Measurements from ENCODE around the gene GRWD1. TPM values are rescaled to one million over a fixed set of nuclear protein-coding genes. Genes with fewer than 3 reads are reported as not detected.

The GRWD1 gene
- total and polyA plus RNA-seq, 10 of the 15 experiments (the other 5 are each of a cell fraction or from before 2014, with no cell fraction given) = 1.4 to 103 (median 30.7) TPM

GRCh38 chr19:48415806-48416221, 30.0 kb upstream of the GRWD1 start:
- BruUV-seq (replicated peaks) = no TSS peak
- no peaks in the 10 kb centered on the region for H4K20me1 ChIP-seq (ENCODE audit: control insufficient read depth, insufficient read depth)
- no peak overlapping the region for H3K4me3 ChIP-seq
- no peaks in the 10 kb centered on the region for H3K36me3 ChIP-seq (ENCODE audit: control insufficient read depth in 2 of 2, insufficient read depth in 2 of 2, low read length in 1 of 2)
- CTCF ChIA-PET = interaction anchor here (1.0 kb wide), 1 partner anchor 24 kb away, joined by 3 read pairs; the partner anchor contains the start of gene KDELR1
- SMC1A ChIA-PET (ENCODE audit: uncharacterized antibody, unreplicated experiment) = interaction anchor here (1.0 kb wide), 1 partner anchor 8 kb away, joined by 3 read pairs; no protein-coding TSS in a partner anchor
- FAIRE-seq = no peak
- intact Hi-C loops (cut with micrococcal nuclease; ENCODE audit: unreplicated experiment) (no loop called here), in situ Hi-C loops (cut with MboI) (no loop called here)
- POLR2A ChIA-PET = interaction anchor here (0.6 to 1.3 kb wide), 2 partner anchors 29 to 53 kb away, joined by 4 to 6 read pairs; no protein-coding TSS in a partner anchor
- no peak overlapping the region for H2AFZ ChIP-seq (ENCODE audit: control insufficient read depth, low read depth, low read length)
- H3K79me2 ChIP-seq (ENCODE audit: control insufficient read depth, insufficient read depth, low read length) = no peaks in the 10 kb centered on the region
- H3K9me3 ChIP-seq (replicated peaks; ENCODE audit: control insufficient read depth, insufficient read depth, low read length) = no peaks in the 10 kb centered on the region
- 55% methylated on average over 30 of the region's 30 CpGs for WGBS (ENCODE audit: insufficient coverage, insufficient replicate concordance, low lambda C conversion rate, missing lambda C conversion rate)
- no peaks in the 10 kb centered on the region; a peak in 1 of 4 replicates for H3K27me3 ChIP-seq (replicated peaks in 1 of 2; ENCODE audit: control insufficient read depth in 2 of 2, insufficient read depth in 2 of 2, low read length in 1 of 2)
- RAD21 ChIA-PET (ENCODE audit: unreplicated experiment) = no interaction called here
- TF ChIP-seq LARP7 (IDR thresholded peaks at IDR 0.05) (no peak), CHD4 (IDR thresholded peaks at IDR 0.05) (no peak), ZNF622 (IDR thresholded peaks at IDR 0.05) (no peak), SRF (IDR thresholded peaks at IDR 0.05; ENCODE audit: low read depth in 2 of 2, low read length in 2 of 2) (no peak)
- H3K9ac ChIP-seq (ENCODE audit: control insufficient read depth, insufficient read depth, low read length) = no peak overlapping the region
- H3K4me2 ChIP-seq (ENCODE audit: control insufficient read depth, insufficient read depth) = peak overlapping the region; percentile 7; the same call in 1 of the 2 replicates
- no peak overlapping the region for H3K27ac ChIP-seq (ENCODE audit: control insufficient read depth, insufficient read depth)
- peaks cover 8% of the 10 kb centered on the region for H3K4me1 ChIP-seq (ENCODE audit: control insufficient read depth, insufficient read depth, low read length)
- no peak for ATAC-seq
- DNase-seq (ENCODE audit: low read depth, low spot score) = no peak

- peaks cover 8% of the 10 kb centered on the region for H3K4me1 ChIP-seq (ENCODE audit: control insufficient read depth, insufficient read depth, low read length)
- no peak overlapping the region for H3K4me3 ChIP-seq
- no peak for ATAC-seq
- H4K20me1 ChIP-seq (ENCODE audit: control insufficient read depth, insufficient read depth) = no peaks in the 10 kb centered on the region
- H3K9me3 ChIP-seq (replicated peaks; ENCODE audit: control insufficient read depth, insufficient read depth, low read length) = no peaks in the 10 kb centered on the region
- H3K9ac ChIP-seq (ENCODE audit: control insufficient read depth, insufficient read depth, low read length) = no peak overlapping the region
- RAD21 ChIA-PET (ENCODE audit: unreplicated experiment) = interaction anchor here (1.0 kb wide), 1 partner anchor 26 kb away, joined by 3 read pairs; no protein-coding TSS in a partner anchor
- H3K4me2 ChIP-seq (ENCODE audit: control insufficient read depth, insufficient read depth) = no peak overlapping the region
- 69% methylated on average over 7 of the region's 7 CpGs for WGBS (ENCODE audit: insufficient coverage, insufficient replicate concordance, low lambda C conversion rate, missing lambda C conversion rate)
- SMC1A ChIA-PET (ENCODE audit: uncharacterized antibody, unreplicated experiment) = interaction anchor here (1.7 kb wide), 1 partner anchor 26 kb away, joined by 5 read pairs; the partner anchor contains the start of gene KDELR1
- no peak overlapping the region for H2AFZ ChIP-seq (ENCODE audit: control insufficient read depth, low read depth, low read length)
- BruUV-seq (replicated peaks) = no TSS peak
- DNase-seq (ENCODE audit: low read depth, low spot score) = no peak
- in situ Hi-C loops (cut with MboI) = no loop called here
- H3K36me3 ChIP-seq (ENCODE audit: control insufficient read depth in 2 of 2, insufficient read depth in 2 of 2, low read length in 1 of 2) = no peaks in the 10 kb centered on the region
- TF ChIP-seq PBX3 (IDR thresholded peaks at IDR 0.05; ENCODE audit: insufficient replicate concordance, low read depth, low read length) (no peak), SRF (IDR thresholded peaks at IDR 0.05; ENCODE audit: low read depth in 2 of 2, low read length in 2 of 2) (no peak), ZBTB40 (IDR thresholded peaks at IDR 0.05; ENCODE audit: borderline replicate concordance) (no peak), EZH2 (IDR thresholded peaks at IDR 0.05; ENCODE audit: borderline replicate concordance, control insufficient read depth, low read depth, low read length) (no peak), ESRRA (IDR thresholded peaks at IDR 0.05; ENCODE audit: low read length) (no peak), FOXK2 (IDR thresholded peaks at IDR 0.05) (no peak), ZZZ3 (IDR thresholded peaks at IDR 0.05; ENCODE audit: control insufficient read depth, insufficient read length, low read depth) (no peak), RAD21 (IDR thresholded peaks at IDR 0.05; ENCODE audit: insufficient read depth, low read depth, low read length) (no peak)
- POLR2A ChIA-PET = interaction anchor here (0.8 kb wide), 1 partner anchor 16 kb away, joined by 3 read pairs; no protein-coding TSS in a partner anchor
- H3K79me2 ChIP-seq (ENCODE audit: control insufficient read depth, insufficient read depth, low read length) = no peaks in the 10 kb centered on the region
- no peak for FAIRE-seq
- no peak overlapping the region for H3K27ac ChIP-seq (ENCODE audit: control insufficient read depth, insufficient read depth)
- no peaks in the 10 kb centered on the region; a peak in 1 of 4 replicates for H3K27me3 ChIP-seq (replicated peaks in 1 of 2; ENCODE audit: control insufficient read depth in 2 of 2, insufficient read depth in 2 of 2, low read length in 1 of 2)
- intact Hi-C loops (cut with micrococcal nuclease; ENCODE audit: unreplicated experiment) = no loop called here
- CTCF ChIA-PET = interaction anchor here (0.9 to 1.2 kb wide), 2 partner anchors 10 to 26 kb away, joined by 3 to 5 read pairs; partner anchors contain the start of gene KDELR1
Observed at GRCh38 chr19:48417421-48417820, 28.4 kb upstream of the GRWD1 start.

Measured in GM12878 (cell line).